CD8-positive, alpha-beta memory T cell (primary cell): ENCODE results near the gene SURF1. TPM values are rescaled to one million over a fixed set of nuclear protein-coding genes. Genes with fewer than 3 reads are reported as not detected.

Experiments used
- CTCF ChIA-PET: fragments of 350-600 bp; sonication (Branson Sonifier 250); formaldehyde crosslinking; loops from one replicate; lab custom pipeline; 2021; ENCODE audit warnings: antibody characterized with exemption; lab: Charles Lee
- POLR2A ChIA-PET: fragments of 350-600 bp; sonication (Branson Sonifier 250); formaldehyde crosslinking; loops from one replicate; lab custom pipeline; 2021; ENCODE audit warnings: antibody characterized with exemption; lab: Charles Lee
- DNase-seq, 5 donors: peaks; one replicate each; pipeline versions ENCODE4 v3.0.0 to v3.0.0-alpha.2; 2020 to 2022; ENCODE audit warnings: mixed read lengths in 1 of 5
- H3K27ac ChIP-seq: one replicate; pipeline ENCODE4 v1.7.0; 2013; ENCODE audit warnings: low read depth, mild to moderate bottlenecking, low read length, moderate library complexity
- H3K27me3 ChIP-seq: 2 replicates; pipeline ENCODE4 v1.7.0; 2013; ENCODE audit warnings: low read length, mild to moderate bottlenecking; ENCODE audit not compliant: insufficient read depth, poor library complexity, severe bottlenecking
- H3K36me3 ChIP-seq: 2 replicates; pipeline ENCODE4 v1.7.0; 2013; ENCODE audit warnings: mild to moderate bottlenecking, low read length, moderate library complexity; ENCODE audit not compliant: insufficient read depth
- H3K4me1 ChIP-seq: 2 replicates; pipeline ENCODE4 v1.7.0; 2013; ENCODE audit warnings: mild to moderate bottlenecking, low read length, moderate library complexity; ENCODE audit not compliant: insufficient read depth
- H3K4me3 ChIP-seq: 2 replicates; pipeline ENCODE4 v1.7.0; 2013; ENCODE audit warnings: mild to moderate bottlenecking, low read length
- H3K9me3 ChIP-seq: 2 replicates; pipeline ENCODE4 v1.7.0; 2013; ENCODE audit warnings: mild to moderate bottlenecking, low read length
- H3K27ac Mint-ChIP-seq, 8 donors: one replicate each; pipeline ENCODE4 v1.8.0; 2020 to 2021; ENCODE audit warnings: mixed read lengths in 8 of 8, mild to moderate bottlenecking in 6 of 8, inconsistent platforms in 3 of 8, moderate library complexity in 3 of 8
- H3K27me3 Mint-ChIP-seq, 2 donors: one replicate each; pipeline ENCODE4 v1.8.0; 2020 to 2021; ENCODE audit warnings: mixed read lengths in 2 of 2, mild to moderate bottlenecking in 1 of 2, moderate library complexity in 1 of 2
- H3K36me3 Mint-ChIP-seq, 3 donors: one replicate each; pipeline ENCODE4 v1.8.0; 2020 to 2021; ENCODE audit warnings: mixed read lengths in 3 of 3, inconsistent platforms in 1 of 3, mild to moderate bottlenecking in 1 of 3
- H3K4me1 Mint-ChIP-seq, 3 donors: one replicate each; pipeline ENCODE4 v1.8.0; 2020 to 2021; ENCODE audit warnings: mixed read lengths in 3 of 3, inconsistent platforms in 1 of 3, mild to moderate bottlenecking in 1 of 3
- H3K4me3 Mint-ChIP-seq, 7 donors: one replicate each; pipeline ENCODE4 v1.8.0; 2020 to 2021; ENCODE audit warnings: mixed read lengths in 7 of 7, mild to moderate bottlenecking in 6 of 7, moderate library complexity in 4 of 7, inconsistent platforms in 2 of 7
- H3K9me3 Mint-ChIP-seq, 5 donors: one replicate each; pipeline ENCODE4 v1.8.0; 2020 to 2022; ENCODE audit warnings: mixed read lengths in 5 of 5, mild to moderate bottlenecking in 3 of 5, moderate library complexity in 2 of 5, inconsistent platforms in 1 of 5
- polyA plus RNA-seq: library from polyadenylated mRNA; unstranded; fragments of 300-500 nt; fragmentation: Illumina TruSeq; gene quantifications from one replicate; pipeline ENCODE4 v1.2.3, GENCODE V29; 2021
- total RNA-seq, 2 experiments: library from RNA; stranded (reverse); gene quantifications; one replicate each; pipeline ENCODE4 v1.2.3, GENCODE V29; 2021

The SURF1 gene
- total and polyA plus RNA-seq, 3 experiments from 2014 or later = 35.9 to 110 (median 37.8) TPM

DNA sequence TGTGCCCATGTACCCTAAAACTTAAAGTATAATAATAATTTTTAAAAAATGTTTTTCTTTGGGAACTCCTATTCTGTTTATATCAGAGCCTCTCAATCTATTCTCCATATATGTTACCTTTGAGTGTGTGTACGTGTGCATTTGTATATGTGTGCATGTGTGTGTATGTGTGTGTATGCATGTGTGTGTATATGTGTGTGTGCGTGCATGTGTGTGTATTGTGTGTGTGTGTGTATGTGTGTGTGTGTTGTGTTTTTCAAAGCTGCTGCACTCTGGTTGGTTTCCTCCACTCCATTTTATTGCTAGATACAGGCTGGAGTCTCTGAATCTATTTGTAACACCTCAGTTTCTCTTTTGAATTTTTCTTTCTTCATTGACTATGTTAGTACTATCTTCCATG, 40.3 kb downstream of the SURF1 start:
- no peak overlapping the region for H3K27ac Mint-ChIP-seq
- Histone ChIP-seq H3K27me3 (no peaks in the 10 kb centered on the region), H3K4me3 (no peak overlapping the region), H3K27ac (no peak overlapping the region), H3K36me3 (no peaks in the 10 kb centered on the region), H3K4me1 (no peaks in the 10 kb centered on the region), H3K9me3 (no peaks in the 10 kb centered on the region)
- ChIA-PET POLR2A (no interaction called here), CTCF (no interaction called here)
- H3K27me3 Mint-ChIP-seq = peaks cover 4 to 6% of the 10 kb centered on the region in 2 donors
- no peaks in the 10 kb centered on the region for H3K9me3 Mint-ChIP-seq
- H3K4me3 Mint-ChIP-seq = no peak overlapping the region
- no peaks in the 10 kb centered on the region for H3K4me1 Mint-ChIP-seq
- H3K36me3 Mint-ChIP-seq = no peaks in the 10 kb centered on the region
- no peak for DNase-seq

DNA sequence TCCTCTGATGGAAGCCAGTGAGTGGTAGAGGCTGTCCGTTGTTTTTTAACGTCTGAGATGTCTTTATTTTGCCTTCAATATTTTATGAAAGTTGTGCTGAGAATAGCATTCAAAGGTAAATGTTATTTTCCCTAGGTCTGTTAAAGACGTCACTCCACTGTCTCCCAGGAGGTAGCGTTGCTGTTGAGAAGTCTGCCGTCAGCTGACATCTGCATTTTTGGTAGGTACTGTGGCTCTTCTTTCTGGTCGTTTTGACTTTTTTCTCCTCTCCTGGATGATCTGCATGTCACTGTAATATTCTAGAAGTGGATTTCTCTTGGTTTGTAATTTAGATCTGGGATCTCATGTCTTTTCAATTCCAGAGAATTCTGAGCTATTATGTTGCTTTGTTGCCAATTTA, 46.7 kb downstream of the SURF1 start:
- Histone ChIP-seq H3K27me3 (no peaks in the 10 kb centered on the region), H3K9me3 (no peaks in the 10 kb centered on the region), H3K36me3 (no peaks in the 10 kb centered on the region), H3K4me3 (no peak overlapping the region), H3K27ac (no peak overlapping the region), H3K4me1 (no peaks in the 10 kb centered on the region)
- Mint-ChIP-seq H3K4me3 (no peak overlapping the region), H3K27me3 (peaks cover 17 to 25% of the 10 kb centered on the region in 2 donors), H3K4me1 (no peaks in the 10 kb centered on the region), H3K27ac (no peak overlapping the region), H3K9me3 (no peaks in the 10 kb centered on the region), H3K36me3 (no peaks in the 10 kb centered on the region)
- ChIA-PET CTCF (no interaction called here), POLR2A (no interaction called here)
- DNase-seq = no peak

DNA sequence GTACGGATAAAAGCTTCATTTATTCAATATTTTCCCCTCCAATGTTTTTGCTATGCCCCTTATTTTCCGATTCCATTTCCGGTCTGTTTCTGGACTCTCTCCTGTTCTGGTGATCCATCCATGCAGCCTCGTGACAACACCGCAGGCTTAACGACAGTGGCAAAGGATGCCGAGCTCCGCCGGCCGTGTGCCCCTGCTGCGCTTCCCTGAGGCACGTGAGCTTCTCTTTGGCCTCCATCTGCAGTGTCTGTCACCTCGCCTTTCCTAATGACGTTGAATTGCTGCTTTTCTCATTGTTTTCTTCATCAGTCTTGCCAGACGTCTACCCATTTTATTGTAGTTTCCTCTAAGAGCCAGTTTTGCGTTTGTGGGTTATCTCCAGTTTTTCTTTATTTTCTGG, 49.0 kb downstream of the SURF1 start:
- H3K27ac Mint-ChIP-seq = peak overlapping the region in 1 of 8 donors; percentile 30
- peaks cover 15 to 25% of the 10 kb centered on the region in 2 donors for H3K27me3 Mint-ChIP-seq
- POLR2A ChIA-PET = no interaction called here
- no peaks in the 10 kb centered on the region for H3K36me3 Mint-ChIP-seq
- no peak overlapping the region for H3K4me3 Mint-ChIP-seq
- Histone ChIP-seq H3K9me3 (no peaks in the 10 kb centered on the region), H3K4me3 (no peak overlapping the region), H3K27me3 (no peaks in the 10 kb centered on the region), H3K4me1 (no peaks in the 10 kb centered on the region), H3K36me3 (no peaks in the 10 kb centered on the region), H3K27ac (no peak overlapping the region)
- no peaks in the 10 kb centered on the region for H3K9me3 Mint-ChIP-seq
- CTCF ChIA-PET = no interaction called here
- DNase-seq = no peak
- H3K4me1 Mint-ChIP-seq = no peaks in the 10 kb centered on the region

DNA sequence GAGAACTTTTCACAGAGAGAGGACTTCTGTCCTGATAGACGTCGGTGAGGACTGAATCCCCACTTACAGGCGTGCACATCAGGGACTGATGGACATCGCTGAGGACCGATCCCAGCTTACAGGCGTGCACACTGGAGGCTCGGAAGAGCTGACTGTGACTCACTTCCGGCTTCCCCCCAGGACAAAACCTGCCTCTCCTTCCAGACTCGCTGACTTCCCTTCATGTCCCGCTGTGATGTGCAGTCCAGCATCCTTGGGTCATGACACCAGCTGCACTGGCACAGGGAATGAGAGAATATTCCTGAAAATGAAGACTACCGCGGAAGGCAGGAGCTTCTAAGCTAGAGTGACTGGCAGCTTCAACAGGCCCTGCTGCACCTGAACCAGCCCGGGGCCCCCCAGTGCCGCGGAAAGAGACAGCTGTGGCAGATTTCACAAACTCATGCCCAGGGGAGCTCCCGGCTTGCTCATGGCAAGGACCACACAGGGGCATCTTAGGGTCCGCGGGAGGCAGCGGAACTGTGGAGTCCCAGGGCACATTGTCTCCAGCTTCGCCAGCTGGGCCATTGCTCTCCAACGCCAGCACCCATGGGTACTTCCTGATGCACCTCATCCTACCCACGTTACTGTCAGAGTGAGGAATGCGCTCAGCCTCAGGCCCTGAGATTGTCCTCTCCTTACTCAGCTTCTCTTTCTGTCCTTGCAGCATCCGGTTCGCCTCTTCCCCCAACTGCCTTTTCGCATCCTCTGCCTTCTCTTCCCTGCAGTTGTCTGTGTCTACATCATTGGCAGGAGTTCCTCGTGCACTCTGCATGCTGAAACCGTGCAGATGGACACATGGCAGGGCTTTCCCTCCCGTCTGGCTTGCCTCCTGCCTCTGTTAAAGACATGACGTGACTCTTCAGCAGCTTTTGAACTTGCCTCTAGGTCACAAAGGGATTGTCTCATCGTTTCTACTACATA, 49.8 kb downstream of the SURF1 start:
- H3K27me3 Mint-ChIP-seq = peaks cover 15 to 25% of the 10 kb centered on the region in 2 donors
- H3K27ac Mint-ChIP-seq = peak overlapping the region in 1 of 8 donors; percentile 58
- Histone ChIP-seq H3K4me1 (no peaks in the 10 kb centered on the region), H3K9me3 (no peaks in the 10 kb centered on the region), H3K27ac (no peak overlapping the region), H3K27me3 (no peaks in the 10 kb centered on the region), H3K4me3 (no peak overlapping the region), H3K36me3 (no peaks in the 10 kb centered on the region)
- ChIA-PET CTCF (interaction anchor here (0.7 kb wide), 1 partner anchor 181 kb away, joined by 3 read pairs; no protein-coding TSS in a partner anchor), POLR2A (no interaction called here)
- DNase-seq = no peak
- no peaks in the 10 kb centered on the region for H3K36me3 Mint-ChIP-seq
- no peaks in the 10 kb centered on the region for H3K9me3 Mint-ChIP-seq
- no peak overlapping the region for H3K4me3 Mint-ChIP-seq
- H3K4me1 Mint-ChIP-seq = no peaks in the 10 kb centered on the region

DNA sequence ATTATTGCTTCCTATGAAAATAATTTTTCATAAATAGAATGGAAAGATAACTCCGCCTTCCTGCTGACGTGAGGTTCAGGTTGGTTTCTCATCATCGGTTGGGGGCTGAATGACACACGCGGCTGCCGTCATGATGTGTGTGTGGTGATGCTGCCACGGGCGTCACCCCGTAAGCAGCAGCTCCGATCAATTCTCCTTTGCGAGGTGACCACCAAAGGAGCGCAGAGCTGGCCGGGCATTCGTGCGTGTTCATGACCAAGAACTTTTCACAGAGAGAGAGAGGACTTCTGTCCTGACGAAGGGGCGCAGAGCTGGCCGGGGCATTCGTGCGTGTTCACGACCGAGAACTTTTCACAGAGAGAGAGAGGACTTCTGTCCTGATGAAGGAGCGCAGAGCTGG, 50.6 kb downstream of the SURF1 start:
- Mint-ChIP-seq H3K27ac (no peak overlapping the region), H3K27me3 (peaks cover 15 to 25% of the 10 kb centered on the region in 2 donors), H3K9me3 (no peaks in the 10 kb centered on the region), H3K4me1 (no peaks in the 10 kb centered on the region), H3K4me3 (no peak overlapping the region), H3K36me3 (no peaks in the 10 kb centered on the region)
- Histone ChIP-seq H3K27ac (no peak overlapping the region), H3K27me3 (no peaks in the 10 kb centered on the region), H3K36me3 (no peaks in the 10 kb centered on the region), H3K4me3 (no peak overlapping the region), H3K9me3 (no peaks in the 10 kb centered on the region), H3K4me1 (no peaks in the 10 kb centered on the region)
- CTCF ChIA-PET = interaction anchor here (0.7 kb wide), 1 partner anchor 182 kb away, joined by 3 read pairs; no protein-coding TSS in a partner anchor
- DNase-seq = no peak
- POLR2A ChIA-PET = no interaction called here

DNA sequence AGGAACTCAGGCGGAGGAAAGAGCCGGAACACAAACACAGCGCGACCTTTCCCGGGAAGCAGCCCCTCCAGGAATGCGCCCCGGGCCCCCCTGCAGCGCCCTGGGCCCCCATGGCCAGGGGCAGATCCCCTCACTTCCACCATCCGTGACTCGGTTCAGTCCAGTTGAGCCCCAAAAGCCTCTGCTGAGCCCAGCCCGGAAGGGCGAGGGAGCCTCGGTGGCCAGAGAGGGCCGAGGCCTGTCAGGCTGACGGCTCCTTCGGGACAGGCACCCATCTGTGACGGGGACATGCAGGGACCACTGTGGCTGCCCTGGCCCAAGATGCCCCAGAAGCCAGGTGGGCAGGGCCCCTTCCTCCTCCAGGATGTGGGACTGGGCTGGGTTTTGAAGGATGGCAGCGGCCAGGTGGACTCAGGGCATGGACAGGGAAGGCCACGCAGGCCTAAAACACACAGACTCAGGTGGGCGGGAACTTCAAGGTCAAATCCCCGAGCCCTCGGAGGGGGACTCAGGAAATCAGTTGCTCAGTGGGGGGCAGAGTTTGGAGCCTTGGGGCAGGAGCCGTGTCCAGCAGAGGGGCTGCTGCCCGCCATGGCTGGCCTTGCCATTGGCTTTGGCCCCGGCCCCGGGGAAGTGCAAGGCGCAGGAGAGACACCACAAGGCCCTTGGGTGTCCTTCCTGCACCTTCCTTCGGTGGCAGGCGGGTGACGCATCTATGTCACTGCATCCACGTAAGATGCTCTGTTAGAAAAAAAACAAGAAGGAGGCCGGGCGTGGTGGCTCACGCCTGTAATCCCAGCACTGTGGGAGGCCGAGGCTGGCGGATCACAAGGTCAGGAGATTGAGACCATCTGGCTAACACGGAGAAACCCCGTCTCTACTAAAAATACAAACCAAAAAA, 51.6 kb downstream of the SURF1 start:
- ChIA-PET CTCF (no interaction called here), POLR2A (no interaction called here)
- H3K27me3 Mint-ChIP-seq = peaks cover 9 to 24% of the 10 kb centered on the region in 2 donors

DNA sequence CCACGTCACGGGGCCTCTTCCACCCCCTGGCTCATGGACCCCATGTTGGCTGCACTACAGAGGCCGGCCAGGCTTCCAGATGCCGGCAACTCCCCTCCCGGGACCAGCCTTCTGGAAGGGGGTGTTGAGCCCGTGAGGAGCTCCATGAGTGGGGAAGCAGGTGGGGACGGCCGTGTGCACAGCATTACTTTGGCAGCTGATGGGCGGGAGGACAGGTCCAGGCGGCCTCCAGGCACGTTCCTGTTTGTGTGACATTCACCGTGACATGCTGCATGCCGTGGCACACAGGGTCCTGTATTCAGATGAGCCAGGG, 52.2 kb downstream of the SURF1 start:
- no peak overlapping the region for H3K27ac Mint-ChIP-seq
- DNase-seq = no peak
- H3K27me3 Mint-ChIP-seq = peaks cover 4 to 22% of the 10 kb centered on the region in 2 donors
- no peak overlapping the region for H3K27ac ChIP-seq
- CTCF ChIA-PET = no interaction called here
- no peaks in the 10 kb centered on the region for H3K4me1 ChIP-seq
- no peaks in the 10 kb centered on the region for H3K4me1 Mint-ChIP-seq
- H3K27me3 ChIP-seq = no peaks in the 10 kb centered on the region
- H3K36me3 ChIP-seq = no peaks in the 10 kb centered on the region
- no peak overlapping the region for H3K4me3 Mint-ChIP-seq
- H3K9me3 ChIP-seq = no peaks in the 10 kb centered on the region
- H3K36me3 Mint-ChIP-seq = no peaks in the 10 kb centered on the region
- no peak overlapping the region for H3K4me3 ChIP-seq
- no peaks in the 10 kb centered on the region for H3K9me3 Mint-ChIP-seq
- POLR2A ChIA-PET = no interaction called here

More for the DNA sequence above, 51.6 kb downstream of the SURF1 start:
- Histone ChIP-seq H3K4me3 (no peak overlapping the region), H3K36me3 (no peaks in the 10 kb centered on the region), H3K27me3 (no peaks in the 10 kb centered on the region), H3K27ac (no peak overlapping the region), H3K4me1 (no peaks in the 10 kb centered on the region), H3K9me3 (no peaks in the 10 kb centered on the region)
- no peaks in the 10 kb centered on the region for H3K9me3 Mint-ChIP-seq
- H3K36me3 Mint-ChIP-seq = no peaks in the 10 kb centered on the region
- no peak for DNase-seq
- H3K4me1 Mint-ChIP-seq = no peaks in the 10 kb centered on the region
- no peak overlapping the region for H3K4me3 Mint-ChIP-seq
- no peak overlapping the region for H3K27ac Mint-ChIP-seq
